PC-9 (cell line): ENCODE measurements around the gene ELP4.

Source experiments
- EZH2 ChIP-seq: fragments of 200-600 bp; sonication (generic); IDR thresholded peaks from 2 replicates; pipeline ENCODE4 v1.8.0; 2017; ENCODE audit warnings: antibody characterized with exemption, low read depth
- TF ChIP-seq, protein P1 (sequence below): fragments of 200-600 bp; sonication (generic); conservative IDR thresholded peaks from 2 replicates; pipeline ENCODE4 v1.6.1; 2017; ENCODE audit warnings: mixed run types, antibody characterized with exemption, mild to moderate bottlenecking, moderate library complexity

DNA sequence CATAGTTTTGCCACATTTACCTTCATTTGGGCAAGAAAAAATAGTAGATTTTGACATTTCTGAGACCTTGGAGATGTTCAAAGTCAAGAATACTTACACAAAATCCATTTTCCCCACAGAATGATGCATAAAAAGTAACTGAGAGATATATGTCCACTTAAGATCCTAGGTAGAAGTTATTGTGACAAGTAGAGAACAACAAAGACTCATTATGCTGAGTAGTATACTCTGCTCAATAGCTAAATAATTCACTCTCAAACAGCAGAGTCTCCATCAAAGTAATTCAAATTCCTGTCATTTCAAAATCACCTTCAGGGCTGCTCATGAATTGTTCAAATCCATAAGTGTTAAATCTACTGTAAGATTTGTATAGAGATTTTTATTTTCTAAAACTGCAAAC lies 35.5 kb upstream of the ELP4 start:
- TF ChIP-seq, protein P1, sequence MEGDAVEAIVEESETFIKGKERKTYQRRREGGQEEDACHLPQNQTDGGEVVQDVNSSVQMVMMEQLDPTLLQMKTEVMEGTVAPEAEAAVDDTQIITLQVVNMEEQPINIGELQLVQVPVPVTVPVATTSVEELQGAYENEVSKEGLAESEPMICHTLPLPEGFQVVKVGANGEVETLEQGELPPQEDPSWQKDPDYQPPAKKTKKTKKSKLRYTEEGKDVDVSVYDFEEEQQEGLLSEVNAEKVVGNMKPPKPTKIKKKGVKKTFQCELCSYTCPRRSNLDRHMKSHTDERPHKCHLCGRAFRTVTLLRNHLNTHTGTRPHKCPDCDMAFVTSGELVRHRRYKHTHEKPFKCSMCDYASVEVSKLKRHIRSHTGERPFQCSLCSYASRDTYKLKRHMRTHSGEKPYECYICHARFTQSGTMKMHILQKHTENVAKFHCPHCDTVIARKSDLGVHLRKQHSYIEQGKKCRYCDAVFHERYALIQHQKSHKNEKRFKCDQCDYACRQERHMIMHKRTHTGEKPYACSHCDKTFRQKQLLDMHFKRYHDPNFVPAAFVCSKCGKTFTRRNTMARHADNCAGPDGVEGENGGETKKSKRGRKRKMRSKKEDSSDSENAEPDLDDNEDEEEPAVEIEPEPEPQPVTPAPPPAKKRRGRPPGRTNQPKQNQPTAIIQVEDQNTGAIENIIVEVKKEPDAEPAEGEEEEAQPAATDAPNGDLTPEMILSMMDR = no peak
- no peak for TF ChIP-seq EZH2
